ENCODE data around the gene NTN3. TPM values are rescaled to one million over a fixed set of nuclear protein-coding genes. Genes with fewer than 3 reads are reported as not detected.

Gene NTN3
- polyA plus RNA-seq, 1 of the 3 experiments (the other 2 are of a cell fraction): 0.28 TPM

GRCh38 chr16:2447920-2448583 is 23.0 kb upstream of the NTN3 start:
- no peak for TF ChIP-seq IRF3 (IDR thresholded peaks at IDR 0.05; ENCODE audit: low read depth, low read length)
- no peak for TF ChIP-seq CTCF (IDR thresholded peaks at IDR 0.05)
- no peak for TF ChIP-seq REST (IDR thresholded peaks at IDR 0.05; ENCODE audit: low read depth, low read length)
- no peak for TF ChIP-seq MEF2A (IDR thresholded peaks at IDR 0.05; ENCODE audit: borderline replicate concordance, low read depth)
- no peak for TF ChIP-seq GATA2 (CRISPR knock-in tag; IDR thresholded peaks at IDR 0.05)
- TF ChIP-seq POLR2AphosphoS5 (IDR thresholded peaks at IDR 0.05; ENCODE audit: low read depth, low read length): no peak
- TF ChIP-seq SMC3 (IDR thresholded peaks at IDR 0.05; ENCODE audit: low read depth, low read length): no peak
- no peak for TF ChIP-seq ELF1 (IDR thresholded peaks at IDR 0.05)
- TF ChIP-seq RXRA (IDR thresholded peaks at IDR 0.05; ENCODE audit: borderline replicate concordance, low read depth): no peak
- no peak for TF ChIP-seq GABPA (IDR thresholded peaks at IDR 0.05; ENCODE audit: low read depth)
- TF ChIP-seq PBX3 (IDR thresholded peaks at IDR 0.05): no peak
- ChIA-PET POLR2A (no interaction called here), CTCF (no interaction called here)
- H3K4me1 ChIP-seq (ENCODE audit: control insufficient read depth in 1 of 2, insufficient read depth in 2 of 2, low read depth in 1 of 2, low read length in 1 of 2): no peaks in the 10 kb centered on the region
- peaks cover 8% of the 10 kb centered on the region for H3F3A ChIP-seq (replicated peaks; ENCODE audit: insufficient read depth)
- no peak overlapping the region for H3K4me3 ChIP-seq (ENCODE audit: low read depth in 2 of 2, low read length in 1 of 2)
- no peaks in the 10 kb centered on the region for H3K9me3 ChIP-seq
- H3K79me2 ChIP-seq (ENCODE audit: insufficient read depth): peaks cover 12% of the 10 kb centered on the region; the same call in 1 of the 2 replicates
- no peak overlapping the region for H2AFZ ChIP-seq (ENCODE audit: low read depth)
- H3K9me2 ChIP-seq: no peaks in the 10 kb centered on the region
- peaks cover 13 to 40% of the 10 kb centered on the region in 2 experiments for H3K36me3 ChIP-seq (replicated peaks in 1 of 2; ENCODE audit: control insufficient read depth in 1 of 2, insufficient read depth in 2 of 2, low read length in 1 of 2)
- WGBS (ENCODE audit: low lambda C conversion rate): 94% methylated on average over 11 of the region's 11 CpGs
- H3K4me2 ChIP-seq: no peak overlapping the region
- no peak for DNase-seq
- H3K27me3 ChIP-seq (ENCODE audit: insufficient read depth): no peaks in the 10 kb centered on the region
- no peak overlapping the region for H3K27ac ChIP-seq (ENCODE audit: low read depth in 2 of 2, low read length in 1 of 2)
- no peak overlapping the region for H3K9ac ChIP-seq
- no peaks in the 10 kb centered on the region for H4K20me1 ChIP-seq (ENCODE audit: insufficient read depth)
